ENCODE measurements around the gene TUFM. TPM values are rescaled to one million over a fixed set of nuclear protein-coding genes. Genes with fewer than 3 reads are reported as not detected.

TUFM gene
- total and polyA plus RNA-seq, 2 of the 8 experiments (the other 6 are each of a cell fraction or from before 2014, with no cell fraction given) = 216 to 249 TPM

DNA sequence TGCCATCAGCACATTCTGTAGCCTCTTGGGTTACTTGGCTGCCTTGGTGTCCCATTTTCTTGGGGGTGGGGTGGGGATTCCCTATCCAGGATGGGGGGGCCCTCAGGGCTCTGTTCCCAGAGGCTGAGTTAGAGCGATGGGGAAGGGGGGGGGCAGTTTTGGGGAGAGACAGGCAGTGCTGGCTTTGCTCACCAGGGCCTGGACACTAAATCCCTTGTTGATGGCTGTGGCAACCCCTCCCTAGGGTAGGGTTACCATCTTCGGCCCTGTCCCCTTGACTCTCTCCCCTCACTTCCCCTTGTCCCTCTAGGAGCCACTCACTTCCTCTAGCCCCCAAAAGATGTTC is 31.5 kb upstream of the TUFM start:
- Histone ChIP-seq H3K4ac (replicated peaks; ENCODE audit: insufficient read length, low read depth, low read length) (no peak overlapping the region), H3K4me3 (ENCODE audit: extremely low read depth in 1 of 4, insufficient read depth in 2 of 4, low read depth in 3 of 4, low read length in 4 of 4) (no peak overlapping the region), H4K20me1 (replicated peaks in 1 of 2; ENCODE audit: control insufficient read depth in 1 of 2, insufficient read depth in 2 of 2, low read length in 2 of 2) (peaks cover 2 to 12% of the 10 kb centered on the region in 2 experiments), H3K4me1 (replicated peaks in 1 of 4; ENCODE audit: control insufficient read depth in 3 of 4, insufficient read depth in 4 of 4, low read length in 3 of 4) (peaks cover 0 to 31% (median 20%) of the 10 kb centered on the region in 4 experiments; a peak in 6 of 7 replicates), H3K79me2 (ENCODE audit: control insufficient read depth in 1 of 2, insufficient read depth in 2 of 2, low read length in 2 of 2) (no peaks in the 10 kb centered on the region), H3K27me3 (replicated peaks in 1 of 4; ENCODE audit: control insufficient read depth in 3 of 4, extremely low read depth in 1 of 4, insufficient read depth in 3 of 4, low read length in 3 of 4) (peaks cover 0 to 8% (median 7%) of the 10 kb centered on the region in 4 experiments; a peak in 2 of 7 replicates), H3K9me3 (ENCODE audit: insufficient read depth in 2 of 2, low read depth in 1 of 2, low read length in 1 of 2) (no peaks in the 10 kb centered on the region), H3K79me1 (ENCODE audit: low read depth, low read length) (no peaks in the 10 kb centered on the region; the same call in none of the 2 replicates), H3K9ac (replicated peaks in 1 of 4; ENCODE audit: extremely low read depth in 1 of 4, low read depth in 3 of 4, low read length in 3 of 4) (no peak overlapping the region), H2AK5ac (ENCODE audit: low read depth, low read length) (no peak overlapping the region), H2BK5ac (ENCODE audit: low read depth, low read length) (no peak overlapping the region), H4K91ac (replicated peaks; ENCODE audit: insufficient read length, low read length) (no peak overlapping the region), H3K14ac (ENCODE audit: insufficient read length) (no peak overlapping the region), H3K4me2 (ENCODE audit: insufficient read depth in 1 of 2, low read depth in 2 of 2, low read length in 2 of 2) (no peak overlapping the region), H2BK20ac (ENCODE audit: low read length) (no peak overlapping the region), H3K23ac (ENCODE audit: insufficient read length) (no peak overlapping the region), H2AFZ (ENCODE audit: low read length) (no peak overlapping the region), H2BK15ac (ENCODE audit: low read length) (no peak overlapping the region), H2BK120ac (replicated peaks; ENCODE audit: low read depth, low read length) (no peak overlapping the region), H3K27ac (ENCODE audit: low read depth, low read length) (no peak overlapping the region), H4K8ac (ENCODE audit: extremely low read depth, insufficient read depth, low read length) (no peak overlapping the region), H2BK12ac (ENCODE audit: low read depth, low read length) (no peak overlapping the region), H3K56ac (replicated peaks; ENCODE audit: insufficient read length, low read depth, low read length) (no peak overlapping the region), H3K18ac (ENCODE audit: extremely low read depth, low read length) (no peak overlapping the region), H3K23me2 (ENCODE audit: low read depth, low read length) (peaks cover 13% of the 10 kb centered on the region), H4K5ac (ENCODE audit: insufficient read length, low read depth, low read length) (no peak overlapping the region), H3K36me3 (ENCODE audit: control insufficient read depth in 2 of 4, insufficient read depth in 4 of 4, low read length in 3 of 4) (peaks cover 0 to 2% (median 0%) of the 10 kb centered on the region in 4 experiments; a peak in 4 of 8 replicates)
- ChIA-PET POLR2A (ENCODE audit: partially characterized antibody) (interaction anchor here (1.2 to 13.3 kb wide), 3 partner anchors 14 to 38 kb away, joined by 3 to 164 read pairs (median 89); partner anchors contain the start of genes SH2B1 and TUFM), CTCF (ENCODE audit: partially characterized antibody) (interaction anchor here (1.0 to 4.7 kb wide), 2 partner anchors 12 to 47 kb away, joined by 3 to 42 read pairs; partner anchors contain the start of gene SH2B1)
- DNase-seq (ENCODE audit: low read depth in 1 of 2, low spot score in 2 of 2) (no peak), FAIRE-seq (no peak)
- 100% methylated on average over 1 of the region's 2 CpGs; no CpG with 5 or more reads in 1 of the 2 experiments for WGBS, 2 experiments (ENCODE audit: extremely low coverage in 1 of 2, insufficient coverage in 1 of 2, insufficient read length in 1 of 2, insufficient replicate concordance in 2 of 2, low coverage in 1 of 2, low lambda C conversion rate in 2 of 2, missing lambda C conversion rate in 1 of 2)
- TF ChIP-seq EZH2 (IDR thresholded peaks at IDR 0.05; ENCODE audit: low read depth, low read length, severe bottlenecking) = no peak
- no peak for TF ChIP-seq SIRT6 (IDR thresholded peaks at IDR 0.05; ENCODE audit: low read length)
- TF ChIP-seq TAF7 (optimal IDR thresholded peaks at IDR 0.05; ENCODE audit: borderline replicate concordance, low read depth, low read length) = no peak
- TF ChIP-seq BACH1 (IDR thresholded peaks at IDR 0.05; ENCODE audit: low read length) = no peak
- TF ChIP-seq PHF8 (conservative IDR thresholded peaks at IDR 0.05; ENCODE audit: low read depth, low read length) = no peak
- no peak for TF ChIP-seq KDM1A (IDR thresholded peaks at IDR 0.05; ENCODE audit: borderline replicate concordance, low read length)
- TF ChIP-seq HDAC6 (IDR thresholded peaks at IDR 0.05; ENCODE audit: low read depth, low read length) = no peak
- TF ChIP-seq, protein P1, sequence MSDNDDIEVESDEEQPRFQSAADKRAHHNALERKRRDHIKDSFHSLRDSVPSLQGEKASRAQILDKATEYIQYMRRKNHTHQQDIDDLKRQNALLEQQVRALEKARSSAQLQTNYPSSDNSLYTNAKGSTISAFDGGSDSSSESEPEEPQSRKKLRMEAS (IDR thresholded peaks at IDR 0.05) = no peak
- no peak for TF ChIP-seq SP1 (IDR thresholded peaks at IDR 0.05; ENCODE audit: low read depth, low read length)
- no peak for TF ChIP-seq ASH2L (IDR thresholded peaks at IDR 0.05; ENCODE audit: low read length)
- TF ChIP-seq, protein P2, sequence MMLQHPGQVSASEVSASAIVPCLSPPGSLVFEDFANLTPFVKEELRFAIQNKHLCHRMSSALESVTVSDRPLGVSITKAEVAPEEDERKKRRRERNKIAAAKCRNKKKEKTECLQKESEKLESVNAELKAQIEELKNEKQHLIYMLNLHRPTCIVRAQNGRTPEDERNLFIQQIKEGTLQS (IDR thresholded peaks at IDR 0.05; ENCODE audit: insufficient read depth, low read depth, low read length) = no peak
- no peak for TF ChIP-seq SUZ12 (IDR thresholded peaks at IDR 0.05; ENCODE audit: low read length)
- TF ChIP-seq RFX5 (IDR thresholded peaks at IDR 0.05; ENCODE audit: borderline replicate concordance, low read depth, low read length) = no peak

All from H1 (cell line).